SK-N-MC (cell line): ENCODE measurements around the gene DICER1.

ENCODE experiments used
- DNase-seq: peaks from one replicate; pipeline ENCODE4 v3.0.0-alpha.2; 2011; ENCODE audit warnings: low read depth, low spot score
- H3K27ac ChIP-seq: fragments of 200-600 bp; sonication (generic); 2 replicates; pipeline ENCODE4 v1.5.1; 2016; ENCODE audit warnings: mixed run types
- H3K36me3 ChIP-seq: fragments of 200-600 bp; sonication (generic); 2 replicates; pipeline ENCODE4 v1.6.1; 2017; ENCODE audit warnings: antibody characterized with exemption, low read length, mixed read lengths; ENCODE audit not compliant: insufficient read depth
- H3K4me3 ChIP-seq: fragments of 200-600 bp; sonication (generic); 2 replicates; pipeline ENCODE4 v1.5.1; 2016
- H3K9ac ChIP-seq: fragments of 200-600 bp; sonication (generic); 2 replicates; pipeline ENCODE4 v1.8.0; 2017; ENCODE audit warnings: mixed run types, mixed read lengths; ENCODE audit not compliant: insufficient read length
- H3K9me3 ChIP-seq: fragments of 200-600 bp; sonication (generic); 2 replicates; pipeline ENCODE4 v1.6.1; 2017; ENCODE audit warnings: low read depth, mild to moderate bottlenecking, antibody characterized with exemption, low read length, moderate library complexity, mixed read lengths
- EZH2 ChIP-seq: fragments of 200-600 bp; sonication (generic); IDR thresholded peaks from one replicate; pipeline ENCODE4 v1.6.1; 2017; ENCODE audit warnings: antibody characterized with exemption
- FOXP2 ChIP-seq: optimal IDR thresholded peaks from 2 replicates; pipeline ENCODE3; 2011; ENCODE audit warnings: mild to moderate bottlenecking, moderate library complexity; ENCODE audit not compliant: insufficient read depth; ENCODE audit errors: extremely low read length, control extremely low read depth
- POLR2AphosphoS5 ChIP-seq: IDR thresholded peaks from 2 replicates; pipeline ENCODE4 v1.6.1; 2012; ENCODE audit warnings: mild to moderate bottlenecking, low read depth, low read length, borderline replicate concordance

The DICER1 gene

DNA sequence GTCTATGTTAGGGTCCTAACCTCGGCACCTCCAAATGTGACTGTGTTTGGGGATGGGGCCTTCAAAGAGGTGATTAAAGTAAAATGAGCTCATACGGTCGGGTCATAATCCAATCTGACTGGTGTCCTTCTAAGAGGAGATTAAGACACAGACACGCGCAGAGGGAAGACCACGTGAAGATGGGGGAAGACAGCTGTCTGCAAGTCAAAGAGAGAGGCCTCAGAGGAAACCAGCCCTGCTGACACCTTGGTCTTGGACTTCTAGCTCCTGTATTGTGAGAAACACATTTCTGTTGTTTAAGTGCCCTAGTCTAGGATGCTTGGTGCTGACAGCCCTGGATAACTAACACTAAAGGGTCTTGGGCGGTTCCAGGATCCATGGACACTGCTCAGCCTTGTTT, 109.6 kb downstream of the DICER1 start:
- H3K27ac ChIP-seq, result no peak overlapping the region
- no peak overlapping the region for H3K9ac ChIP-seq
- H3K9me3 ChIP-seq, result no peaks in the 10 kb centered on the region
- TF ChIP-seq FOXP2, result no peak
- TF ChIP-seq EZH2, result no peak
- no peak for TF ChIP-seq POLR2AphosphoS5
- H3K4me3 ChIP-seq, result no peak overlapping the region
- H3K36me3 ChIP-seq, result no peaks in the 10 kb centered on the region
- no peak for DNase-seq

DNA sequence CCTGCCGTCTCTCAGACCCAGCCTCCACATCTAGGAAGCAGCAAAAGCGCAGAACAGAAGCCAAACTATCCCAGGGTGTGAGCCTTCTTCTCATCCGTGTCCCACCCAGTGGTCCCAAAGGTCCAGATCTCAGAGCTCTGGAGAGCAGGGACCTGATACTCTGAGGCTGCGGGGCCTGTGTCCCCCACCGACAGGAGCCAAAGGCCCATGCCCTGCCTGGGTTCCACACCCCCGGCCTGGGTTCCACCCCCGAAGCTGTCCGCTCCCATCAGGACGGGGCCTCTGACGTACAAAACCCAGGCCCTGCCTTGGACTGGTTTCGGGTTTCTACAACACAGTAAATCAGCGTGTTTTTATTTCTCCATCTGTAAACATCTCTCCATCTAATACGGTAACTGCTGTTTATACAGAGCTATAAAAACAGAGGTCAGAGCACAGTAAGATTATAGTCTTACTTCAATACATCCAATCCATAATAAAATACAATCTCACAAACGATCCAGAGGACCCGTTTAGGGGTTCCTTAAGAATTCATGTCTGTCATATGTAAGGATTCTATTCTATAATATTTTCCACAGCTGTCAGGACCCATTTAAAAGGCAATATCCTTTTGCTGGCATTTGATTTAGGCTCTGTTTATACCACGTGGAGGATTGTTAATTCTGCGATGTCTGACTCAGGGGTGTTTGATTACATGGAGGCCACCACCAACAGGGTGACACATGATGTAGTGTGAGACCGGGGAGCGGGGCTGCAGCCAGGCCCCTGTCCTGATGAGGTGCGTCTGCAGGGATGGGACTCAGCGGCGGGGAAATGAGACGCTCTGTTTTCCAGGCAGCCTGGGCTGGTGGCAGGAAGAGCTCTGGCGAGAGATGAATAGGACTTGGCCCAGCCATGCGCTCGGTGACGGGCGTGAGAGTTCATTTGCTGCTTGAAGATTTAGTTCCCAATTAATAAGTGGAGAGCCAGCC, 110.3 kb downstream of the DICER1 start:
- Histone ChIP-seq H3K36me3 (no peaks in the 10 kb centered on the region), H3K4me3 (no peak overlapping the region), H3K9me3 (no peaks in the 10 kb centered on the region), H3K27ac (no peak overlapping the region), H3K9ac (no peak overlapping the region)
- DNase-seq, result no peak
- TF ChIP-seq FOXP2, result no peak
- TF ChIP-seq POLR2AphosphoS5, result no peak
- TF ChIP-seq EZH2, result no peak

DNA sequence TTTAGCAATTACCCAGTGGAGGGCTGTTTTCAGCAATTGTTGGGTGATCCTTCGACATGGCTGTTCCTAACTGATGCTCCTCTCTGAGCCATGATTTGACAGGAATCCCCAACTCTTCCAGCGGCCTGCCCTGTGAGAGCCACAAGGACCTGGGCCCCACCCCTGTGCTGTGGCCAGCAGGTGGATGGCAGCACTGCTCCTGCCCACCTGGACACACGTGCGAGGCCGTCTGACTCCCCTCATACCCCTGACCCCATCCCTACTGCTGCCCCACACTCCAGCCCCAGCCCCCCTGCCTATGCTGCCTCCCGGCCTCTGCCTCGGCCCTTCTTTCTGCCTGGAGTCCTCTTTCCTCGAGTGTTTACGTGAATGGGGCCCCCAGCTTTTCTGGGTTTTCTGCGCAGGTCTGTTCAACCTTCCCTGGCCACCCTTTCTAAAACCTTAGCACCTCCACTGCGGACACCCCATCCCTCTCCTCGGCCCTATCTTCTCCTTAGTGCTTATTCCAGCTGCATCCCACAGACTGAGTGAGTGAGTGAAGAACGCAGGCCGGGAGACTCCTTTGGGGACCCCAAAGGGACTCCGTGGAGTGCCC, 111.4 kb downstream of the DICER1 start:
- DNase-seq, result no peak
- TF ChIP-seq POLR2AphosphoS5, result no peak
- no peak for TF ChIP-seq FOXP2
- TF ChIP-seq EZH2, result no peak
- no peak overlapping the region for H3K27ac ChIP-seq
- no peaks in the 10 kb centered on the region for H3K9me3 ChIP-seq
- H3K4me3 ChIP-seq, result no peak overlapping the region
- no peak overlapping the region for H3K9ac ChIP-seq
- no peaks in the 10 kb centered on the region for H3K36me3 ChIP-seq

DNA sequence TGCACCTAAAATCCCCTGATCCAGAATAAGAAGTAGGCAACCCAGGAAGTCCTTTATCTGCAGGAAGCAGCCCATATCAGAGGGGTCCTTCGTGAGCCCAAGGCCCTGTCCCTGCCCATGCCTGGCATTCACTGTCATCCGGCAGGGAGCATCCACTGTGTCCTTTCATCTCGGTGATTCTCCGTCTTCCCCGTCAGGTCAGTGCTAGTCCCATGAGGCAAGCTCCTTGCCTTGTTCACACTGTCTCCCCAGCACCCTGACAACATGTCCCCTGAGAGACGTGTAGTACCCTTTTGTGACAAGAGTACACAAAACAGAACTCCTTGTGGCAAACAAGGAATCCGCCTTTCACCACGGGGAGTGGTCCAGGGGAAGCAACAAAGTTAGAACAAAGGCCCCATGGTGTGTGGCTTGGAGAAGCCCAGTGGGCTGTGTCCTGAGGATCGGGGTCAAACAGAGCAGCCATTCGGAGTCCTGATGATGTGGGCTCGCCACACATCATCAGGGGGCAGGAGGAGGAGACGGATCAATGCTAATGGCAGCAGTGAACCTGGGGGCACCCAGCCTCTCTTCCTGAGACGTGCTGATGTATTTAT, 112.1 kb downstream of the DICER1 start:
- H3K36me3 ChIP-seq, result no peaks in the 10 kb centered on the region
- DNase-seq, result no peak
- no peak for TF ChIP-seq FOXP2
- TF ChIP-seq EZH2, result no peak
- no peak for TF ChIP-seq POLR2AphosphoS5
- no peak overlapping the region for H3K27ac ChIP-seq
- no peak overlapping the region for H3K9ac ChIP-seq
- no peak overlapping the region for H3K4me3 ChIP-seq
- H3K9me3 ChIP-seq, result no peaks in the 10 kb centered on the region

DNA sequence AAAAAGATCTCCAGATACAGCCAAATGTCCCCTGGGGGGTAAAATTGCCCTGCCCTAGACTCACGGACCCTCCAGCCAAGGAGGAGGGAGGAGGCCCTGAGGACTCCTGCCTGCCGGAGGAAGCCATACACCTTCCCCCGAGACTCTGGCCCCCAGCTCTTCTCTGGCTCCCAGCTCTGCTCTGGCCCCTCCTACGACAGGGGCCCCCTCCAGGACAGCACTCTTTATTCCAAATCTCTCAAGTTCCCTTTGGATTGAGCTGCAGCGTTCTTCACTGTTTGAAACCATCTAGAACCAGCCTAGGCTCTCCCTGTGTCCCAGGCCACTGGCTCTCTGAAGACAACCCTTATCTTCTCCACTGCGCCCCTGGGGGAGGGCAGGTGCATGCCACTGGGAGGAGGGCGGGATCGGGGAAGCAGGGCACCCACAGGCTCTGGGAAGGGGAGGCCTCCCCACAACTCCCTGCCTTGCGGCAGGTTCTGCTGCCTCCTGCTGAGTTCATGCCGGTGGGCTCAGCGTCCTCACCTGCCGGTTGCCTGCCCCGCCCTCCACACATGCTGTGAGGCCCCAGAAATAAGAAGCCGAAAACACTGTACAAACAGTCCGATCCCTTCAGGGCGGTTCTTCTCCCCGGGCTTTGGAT, 112.7 kb downstream of the DICER1 start:
- no peak for DNase-seq
- H3K27ac ChIP-seq, result no peak overlapping the region
- TF ChIP-seq EZH2 (no peak), POLR2AphosphoS5 (no peak), FOXP2 (no peak)
- H3K9ac ChIP-seq, result no peak overlapping the region
- no peak overlapping the region for H3K4me3 ChIP-seq
- H3K36me3 ChIP-seq, result no peaks in the 10 kb centered on the region
- no peaks in the 10 kb centered on the region for H3K9me3 ChIP-seq

DNA sequence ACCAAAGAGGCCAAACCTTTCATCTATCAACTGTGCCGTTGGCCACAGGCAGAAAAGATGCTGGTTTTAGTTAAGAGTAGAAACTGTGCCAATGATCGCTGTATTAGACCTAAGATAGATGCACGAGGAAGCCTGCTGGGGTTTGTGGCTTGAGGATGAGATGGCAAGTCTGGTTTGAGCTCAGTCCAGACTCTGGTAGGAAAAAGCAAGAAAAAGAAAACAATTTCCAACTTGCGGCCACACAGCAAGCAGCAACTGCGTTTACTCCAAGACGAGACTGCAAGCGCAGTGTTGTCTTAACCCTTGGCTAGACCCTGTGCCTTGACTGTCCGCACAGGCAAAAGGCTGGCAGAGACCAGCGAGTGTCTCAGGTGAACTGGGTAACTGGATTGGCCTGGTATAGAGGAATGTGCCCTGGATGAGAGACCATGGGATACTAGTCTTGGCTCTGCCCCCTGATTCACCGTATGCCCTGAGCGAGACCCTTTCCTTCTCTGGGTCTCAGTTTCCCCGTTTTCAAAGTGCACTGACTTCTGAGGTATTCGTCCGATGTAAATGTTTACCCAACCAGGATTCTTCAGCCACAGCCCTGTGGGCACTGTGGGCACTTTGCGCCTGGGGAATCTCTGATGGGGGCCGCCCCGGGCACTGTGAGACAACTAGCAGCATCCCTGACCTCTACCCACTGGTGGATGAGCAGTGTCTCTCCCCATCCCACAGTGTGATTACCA, 113.4 kb downstream of the DICER1 start:
- H3K4me3 ChIP-seq, result no peak overlapping the region

DNA sequence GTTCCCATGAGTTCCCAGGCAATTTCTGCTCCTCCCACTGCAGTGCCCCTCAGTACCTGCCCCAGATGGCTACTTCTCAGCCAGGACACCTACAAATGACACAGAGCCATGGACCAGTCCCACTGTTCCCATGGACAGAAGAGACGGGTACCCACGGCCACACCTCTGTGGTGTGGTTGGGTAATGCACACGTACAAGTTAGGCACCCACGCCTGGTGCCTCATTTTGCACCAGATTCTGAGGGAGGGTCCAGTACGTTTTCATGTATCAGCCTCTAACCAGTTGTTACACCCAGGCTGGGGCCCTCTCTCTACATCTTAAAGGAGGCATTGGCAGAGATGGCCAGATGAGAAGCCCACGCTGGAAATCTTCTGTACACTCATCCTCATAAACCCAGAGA, 114.0 kb downstream of the DICER1 start:
- no peaks in the 10 kb centered on the region for H3K9me3 ChIP-seq
- H3K27ac ChIP-seq, result no peak overlapping the region
- TF ChIP-seq FOXP2, result no peak
- no peak for TF ChIP-seq POLR2AphosphoS5
- H3K36me3 ChIP-seq, result no peaks in the 10 kb centered on the region
- no peak overlapping the region for H3K9ac ChIP-seq
- no peak for DNase-seq
- H3K4me3 ChIP-seq, result no peak overlapping the region

More for the DNA sequence above, 113.4 kb downstream of the DICER1 start:
- Histone ChIP-seq H3K27ac (no peak overlapping the region), H3K9me3 (no peaks in the 10 kb centered on the region), H3K36me3 (no peaks in the 10 kb centered on the region), H3K9ac (no peak overlapping the region)
- TF ChIP-seq FOXP2 (no peak), EZH2 (no peak), POLR2AphosphoS5 (no peak)
- DNase-seq, result no peak
